ENCODE results near the gene DISC1.

DNA sequence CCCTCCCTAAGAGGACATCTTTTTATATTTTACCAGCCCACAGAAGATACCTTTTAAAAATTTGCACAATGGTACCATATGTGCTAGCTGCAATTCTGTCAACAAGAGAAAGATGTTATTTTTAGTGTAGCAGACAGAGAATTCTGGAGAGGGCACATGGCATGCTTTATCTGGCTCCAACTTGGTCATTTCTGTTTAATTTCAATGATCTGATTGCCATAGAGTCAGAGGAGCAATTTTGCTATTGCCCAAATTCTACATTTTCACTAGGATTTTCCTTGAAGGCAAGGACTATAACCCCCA lies 17.3 kb downstream of the DISC1 start:
- no peak for TF ChIP-seq POLR2AphosphoS5 (IDR thresholded peaks at IDR 0.05)
- no peak for TF ChIP-seq POLR2A (IDR thresholded peaks at IDR 0.05)
- no peak for TF ChIP-seq CTCF (IDR thresholded peaks at IDR 0.05)
